HG03175 (cell line): ENCODE results near the gene KANSL1.
"Not testable (repeated sequence)": the region's sequence is repeated elsewhere in the genome, so short reads cannot be mapped to it uniquely, and the experiment has no call there.

Source experiments
- ATAC-seq: cut with Tn5 transposase; IDR thresholded peaks from one replicate; pipeline ENCODE4 v1.9.1; 2021; ENCODE audit warnings: mild to moderate bottlenecking, moderate library complexity; ENCODE audit not compliant: unreplicated experiment

Gene KANSL1

DNA sequence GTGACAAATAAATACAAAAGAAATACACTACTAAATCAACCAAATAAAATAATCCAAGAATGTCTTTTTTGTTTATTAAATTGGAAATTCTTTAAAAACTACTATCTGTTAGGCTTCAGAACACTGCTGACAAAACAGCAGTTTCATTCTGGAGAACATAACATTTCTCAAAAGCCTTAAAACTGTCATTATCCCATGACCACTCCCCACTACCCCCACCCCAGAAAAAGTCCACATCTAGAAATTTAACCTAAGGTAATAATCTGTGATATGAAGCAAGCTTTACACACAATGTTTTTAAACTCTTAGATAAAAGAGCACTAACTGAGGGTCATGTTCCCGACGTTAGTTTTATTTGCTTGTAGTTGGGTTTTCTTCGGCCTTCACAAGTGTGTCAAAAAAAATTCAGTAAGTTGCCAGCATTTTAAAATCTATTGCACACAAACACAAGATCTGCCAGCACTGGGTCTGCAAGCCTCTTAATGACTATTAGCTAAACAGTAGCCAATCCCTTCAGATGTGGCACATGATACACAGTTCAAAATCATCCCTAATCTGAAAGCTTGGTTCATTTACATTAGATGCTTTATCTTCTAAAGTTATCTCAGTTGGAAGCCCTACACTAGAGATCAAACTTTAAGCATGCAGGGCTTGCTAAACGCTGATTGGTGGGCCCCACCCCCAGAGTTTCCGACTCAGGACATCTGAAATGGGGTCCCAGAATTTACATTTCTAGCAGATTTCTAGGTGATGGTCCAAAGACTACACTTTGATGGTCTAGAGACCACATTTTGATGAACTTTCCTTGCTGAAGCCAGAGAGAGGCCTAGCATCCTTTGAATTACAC lies 75.2 kb downstream of the KANSL1 start:
- no peak for ATAC-seq

GRCh38 chr17:46117117-46117516 lies 76.1 kb downstream of the KANSL1 start:
- ATAC-seq: no peak

GRCh38 chr17:46115699-46116098 lies 77.5 kb downstream of the KANSL1 start:
- no peak for ATAC-seq

GRCh38 chr17:46111236-46111635 lies 82.0 kb downstream of the KANSL1 start:
- not testable (repeated sequence) for ATAC-seq

DNA sequence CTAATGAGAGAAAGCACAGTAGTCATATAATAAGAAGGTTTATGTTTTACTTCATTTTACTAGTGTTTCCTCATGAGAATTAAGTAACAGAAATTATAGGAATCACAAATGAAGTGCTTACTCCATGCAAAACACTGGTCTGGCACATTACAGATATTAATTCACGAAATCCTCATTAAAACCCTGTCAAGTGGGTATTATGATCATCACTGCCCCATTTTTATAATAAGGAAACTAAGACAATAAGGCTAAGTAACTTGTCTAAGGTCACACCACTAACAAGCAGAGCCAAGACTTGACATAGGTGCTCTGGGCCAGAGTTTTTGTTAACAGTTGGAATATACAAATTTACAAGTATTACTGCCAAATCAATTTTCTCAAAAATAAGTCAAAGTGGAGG lies 83.0 kb downstream of the KANSL1 start:
- ATAC-seq: no peak

DNA sequence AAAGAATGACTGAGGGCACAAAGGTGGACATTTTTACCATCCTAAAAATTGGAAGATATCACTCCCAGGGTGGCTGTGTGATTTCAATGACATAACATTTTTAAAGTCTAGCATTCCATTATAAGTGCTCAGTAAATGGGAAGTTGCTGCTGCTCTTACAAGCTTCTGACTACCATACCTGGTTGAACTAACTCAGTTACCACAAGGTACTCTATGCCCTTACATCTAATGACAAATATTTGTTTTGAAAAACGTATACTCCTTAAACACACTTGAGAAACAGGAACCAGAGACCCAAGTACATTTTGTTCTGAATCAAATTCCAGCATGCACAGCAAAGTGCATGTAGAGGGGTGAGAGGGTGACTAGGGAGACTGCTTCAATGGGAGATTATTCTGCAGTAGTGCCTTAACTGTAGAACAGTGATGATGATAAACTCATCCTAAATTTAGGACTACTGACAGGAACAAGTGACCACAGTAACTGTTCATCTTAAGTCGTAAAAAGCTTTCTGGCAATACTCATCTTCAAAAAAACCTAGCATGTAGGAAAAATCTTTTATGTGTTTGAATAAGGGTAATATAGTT lies 83.5 kb downstream of the KANSL1 start:
- no peak for ATAC-seq

- no peak for ATAC-seq
Observed at GRCh38 chr17:46108550-46109110, 84.6 kb downstream of the KANSL1 start.

DNA sequence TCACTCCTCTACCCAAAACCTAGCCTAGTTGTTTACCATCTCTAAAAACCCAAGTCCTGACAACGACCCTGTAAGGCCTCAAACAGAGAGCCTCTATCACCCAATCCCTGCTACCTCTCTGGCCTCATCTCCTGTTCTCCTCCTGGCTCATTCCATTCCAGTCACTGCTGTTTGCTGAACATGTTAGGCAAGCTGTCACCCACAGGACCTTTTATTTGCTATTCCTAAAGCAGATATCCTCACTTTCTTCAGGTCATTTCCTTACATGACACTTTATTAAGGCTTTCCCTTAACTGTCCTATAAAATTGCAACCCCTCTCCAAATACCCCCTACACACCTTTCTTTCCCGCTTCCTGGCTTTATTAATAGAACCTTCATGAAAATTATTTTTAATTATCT lies 85.1 kb downstream of the KANSL1 start:
- no peak for ATAC-seq

DNA sequence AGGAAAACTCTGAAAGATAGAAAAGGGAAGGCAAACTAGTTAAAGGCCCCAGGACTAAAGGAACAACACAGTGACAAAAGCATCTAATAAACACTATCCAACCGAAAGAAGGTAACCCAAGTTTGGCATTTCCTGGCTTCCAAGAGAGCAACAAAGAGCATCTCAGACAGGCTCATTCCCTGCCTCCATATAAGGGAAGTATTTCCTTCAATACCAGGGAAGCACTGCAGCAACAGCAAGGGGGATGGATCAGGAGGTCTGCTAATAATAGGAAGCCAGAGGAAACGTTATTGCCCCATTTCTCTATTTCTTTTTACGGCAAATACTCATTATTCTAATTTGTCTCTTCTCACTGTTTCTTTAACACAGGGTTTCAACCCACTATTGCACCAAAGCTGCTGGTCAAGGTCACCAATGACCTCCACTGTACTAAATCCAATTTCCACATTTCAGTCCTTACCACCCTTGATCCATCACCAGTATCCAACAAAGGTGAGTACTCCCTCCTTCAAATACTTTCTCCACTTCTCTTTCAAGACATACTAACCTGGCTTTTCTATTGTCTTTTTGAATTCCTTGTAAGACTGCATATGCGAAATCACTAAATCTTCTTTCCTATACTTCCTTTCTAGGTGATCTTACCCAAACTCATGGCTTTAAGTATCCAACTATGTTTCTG lies 86.1 kb downstream of the KANSL1 start:
- ATAC-seq: no peak

DNA sequence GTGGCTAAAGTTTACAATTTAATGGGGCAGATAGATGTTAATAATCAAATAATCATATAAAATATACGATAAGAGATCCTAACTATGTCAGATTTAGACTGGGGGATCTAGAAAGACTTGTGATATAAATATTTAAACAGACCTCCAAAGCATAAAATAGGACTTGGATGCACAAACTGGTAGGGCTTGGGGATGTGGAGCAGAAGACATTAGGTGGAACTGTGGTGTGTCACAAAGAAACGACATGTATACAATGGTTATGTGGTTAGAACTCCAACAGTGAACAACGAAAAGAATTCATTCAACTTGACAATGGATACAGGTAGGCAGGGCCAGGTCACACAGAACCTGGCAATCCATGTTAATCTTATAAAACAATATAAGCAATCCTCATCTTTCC lies 90.4 kb downstream of the KANSL1 start:
- not testable (repeated sequence) for ATAC-seq

DNA sequence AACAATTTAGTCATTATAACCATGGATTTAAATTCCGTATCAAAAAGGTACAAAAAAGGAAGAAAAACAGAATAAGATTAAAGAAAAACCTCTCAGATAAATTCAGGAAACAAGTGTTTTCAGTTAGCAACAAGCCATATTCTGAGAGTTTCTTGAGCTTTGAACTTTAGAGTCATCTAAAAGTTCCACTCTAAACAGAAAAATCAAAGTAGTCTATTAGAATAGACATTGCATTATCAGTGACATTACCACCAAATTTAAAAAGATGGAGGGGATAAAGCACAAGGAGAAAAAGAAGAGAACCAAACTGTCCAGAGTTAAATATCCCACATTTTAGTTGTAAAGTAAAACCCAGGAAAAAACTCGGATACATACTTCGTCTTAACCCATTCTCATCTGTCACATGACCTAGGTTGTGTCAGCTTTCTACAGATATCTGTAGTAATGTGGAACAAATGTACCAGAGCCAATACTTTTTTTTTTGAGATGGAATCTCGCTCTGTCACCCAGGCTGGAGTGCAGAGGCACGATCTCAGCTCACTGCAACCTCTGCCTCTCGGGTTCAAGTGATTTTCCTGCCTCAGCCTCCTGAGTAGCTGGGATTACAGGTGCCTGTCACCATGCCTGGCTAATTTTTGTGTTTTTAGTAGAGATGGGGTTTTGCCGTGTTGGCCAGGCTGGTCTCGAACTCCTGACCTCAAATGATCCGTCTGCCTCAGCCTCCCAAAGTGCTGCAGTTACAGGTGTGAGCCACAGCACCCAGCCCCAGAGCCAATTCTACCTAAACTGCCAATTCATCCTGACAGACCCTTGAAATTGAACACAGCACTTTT lies 91.2 kb downstream of the KANSL1 start:
- not testable (repeated sequence) for ATAC-seq

DNA sequence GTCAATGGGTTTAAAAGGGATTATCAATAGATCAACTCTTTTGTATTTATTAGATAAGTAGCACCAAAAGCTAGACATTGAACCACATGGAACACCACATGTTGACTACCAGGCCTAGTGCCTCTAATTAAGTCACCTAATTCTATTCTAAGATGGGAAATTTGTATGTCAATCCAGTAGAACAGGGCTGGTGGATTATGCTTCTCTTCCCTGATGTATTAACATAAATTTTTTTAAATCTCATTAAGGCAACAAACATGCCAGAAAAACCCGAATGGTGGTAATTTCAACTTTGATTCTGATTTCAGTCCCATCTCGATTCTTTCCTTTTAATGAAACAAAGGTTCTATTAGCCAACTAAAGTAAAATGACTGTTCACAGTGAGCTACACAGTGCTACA lies 92.6 kb downstream of the KANSL1 start:
- no peak for ATAC-seq

- no peak for ATAC-seq
Observed at GRCh38 chr17:46099865-46100264, 93.4 kb downstream of the KANSL1 start.

GRCh38 chr17:46097497-46097896 lies 95.7 kb downstream of the KANSL1 start:
- ATAC-seq: no peak

- no peak for ATAC-seq
Observed at GRCh38 chr17:46092991-46093390, 100.2 kb downstream of the KANSL1 start.

DNA sequence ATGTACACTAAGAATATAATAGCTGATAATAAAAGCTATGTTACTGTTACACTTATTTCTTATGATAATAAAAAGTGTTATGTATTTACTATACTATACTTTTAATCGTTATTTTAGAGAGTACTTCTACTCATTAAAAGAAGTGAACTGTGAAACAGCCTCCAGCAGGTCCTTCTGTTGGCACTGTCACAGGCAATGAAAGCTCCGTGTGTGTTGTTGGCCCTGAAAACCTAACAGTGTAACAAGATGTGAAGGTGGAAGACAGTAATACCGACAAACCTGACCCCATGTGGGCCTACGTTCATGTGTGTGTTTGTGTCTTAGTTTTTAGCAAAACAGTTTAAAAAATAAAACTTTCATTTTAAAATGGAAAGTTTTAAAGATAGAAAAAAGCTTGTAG lies 102.4 kb downstream of the KANSL1 start:
- no peak for ATAC-seq

DNA sequence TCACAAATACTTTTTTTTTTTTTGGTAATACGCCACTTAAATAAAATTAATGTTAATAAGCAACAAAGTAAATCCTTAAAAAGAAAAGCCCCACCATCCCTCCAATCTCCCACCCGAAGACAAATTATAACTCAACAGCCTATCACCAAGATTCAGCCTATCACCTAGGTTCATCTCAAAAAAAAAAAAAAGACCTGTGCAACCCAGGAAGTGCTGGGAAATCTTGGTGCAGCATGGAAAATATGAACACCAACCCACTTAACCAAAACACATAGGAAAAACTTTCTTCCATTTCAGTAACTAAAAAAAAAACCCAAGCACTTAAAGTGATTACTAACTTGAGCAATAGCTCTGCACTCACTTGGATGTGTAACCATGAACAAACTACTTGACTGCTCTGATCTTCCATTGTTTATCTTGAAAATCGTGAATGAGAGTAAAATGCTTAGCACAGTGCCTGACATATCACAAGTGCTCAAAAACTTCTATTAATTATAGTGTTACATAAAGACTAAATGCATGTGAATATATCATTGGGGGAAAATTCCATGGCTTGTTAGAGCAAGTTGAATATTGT lies 103.8 kb downstream of the KANSL1 start:
- no peak for ATAC-seq

DNA sequence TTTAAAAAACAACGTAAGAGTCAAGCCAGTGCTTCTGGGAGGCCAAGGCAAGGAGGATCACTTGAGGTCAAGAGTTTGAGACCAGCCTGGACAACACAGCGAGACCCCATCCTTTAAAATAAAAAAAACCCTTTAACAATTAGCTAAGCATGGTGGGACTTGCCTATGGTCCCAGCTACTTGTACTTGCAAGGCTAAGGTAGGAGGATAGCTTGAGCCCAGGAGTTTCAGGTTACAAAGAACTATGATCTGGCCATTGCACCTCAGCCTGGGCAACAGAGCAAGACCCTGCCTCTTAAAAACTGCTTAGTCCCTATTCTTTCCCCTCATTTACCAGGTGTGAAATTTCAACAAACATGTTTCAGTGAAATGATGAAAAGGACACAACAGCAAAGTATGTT lies 104.6 kb downstream of the KANSL1 start:
- no peak for ATAC-seq

DNA sequence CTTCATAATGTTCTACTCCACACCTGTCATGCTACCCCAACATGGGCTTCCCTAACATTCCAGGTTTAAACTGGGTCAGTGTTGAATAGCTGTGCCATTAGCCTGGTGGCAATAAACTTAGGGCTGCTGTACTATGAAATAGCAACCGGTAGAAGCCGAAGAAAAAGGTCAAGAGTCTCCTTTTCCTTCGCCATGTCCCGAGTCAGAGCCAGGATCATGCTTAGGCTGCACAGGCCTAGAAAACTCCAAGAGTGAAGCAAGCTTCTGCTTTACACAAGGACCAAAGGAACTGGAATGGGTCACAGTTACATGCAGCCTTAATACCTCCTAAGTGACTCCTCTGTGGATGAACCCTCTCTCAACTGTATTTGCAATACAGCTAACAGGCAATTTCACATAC lies 105.4 kb downstream of the KANSL1 start:
- not testable (repeated sequence) for ATAC-seq

DNA sequence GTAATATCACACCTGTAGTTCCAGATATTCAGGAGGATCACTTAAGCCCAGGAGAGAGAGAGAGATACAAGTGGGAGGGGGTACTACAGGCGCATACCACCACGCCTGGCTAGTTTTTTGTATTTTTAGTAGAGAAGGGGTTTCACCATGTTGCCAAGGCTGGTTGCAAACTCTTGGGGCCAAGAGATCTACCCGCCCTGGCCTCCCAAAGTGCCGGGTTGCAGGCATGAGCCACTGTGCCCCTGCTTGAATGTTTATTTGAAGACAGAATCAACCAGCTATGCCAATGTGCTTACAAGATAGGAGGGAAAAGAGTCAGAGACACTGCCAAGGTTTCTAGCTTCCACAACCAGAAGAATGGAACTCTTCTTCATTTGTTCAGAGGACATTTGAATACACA lies 106.4 kb downstream of the KANSL1 start:
- no peak for ATAC-seq
